ENCODE data around the gene DIP2C. TPM values are rescaled to one million over a fixed set of nuclear protein-coding genes. Genes with fewer than 3 reads are reported as not detected.

The DIP2C gene
- polyA plus RNA-seq, 3 donors, result 0.11 TPM; not detected in 2

DNA sequence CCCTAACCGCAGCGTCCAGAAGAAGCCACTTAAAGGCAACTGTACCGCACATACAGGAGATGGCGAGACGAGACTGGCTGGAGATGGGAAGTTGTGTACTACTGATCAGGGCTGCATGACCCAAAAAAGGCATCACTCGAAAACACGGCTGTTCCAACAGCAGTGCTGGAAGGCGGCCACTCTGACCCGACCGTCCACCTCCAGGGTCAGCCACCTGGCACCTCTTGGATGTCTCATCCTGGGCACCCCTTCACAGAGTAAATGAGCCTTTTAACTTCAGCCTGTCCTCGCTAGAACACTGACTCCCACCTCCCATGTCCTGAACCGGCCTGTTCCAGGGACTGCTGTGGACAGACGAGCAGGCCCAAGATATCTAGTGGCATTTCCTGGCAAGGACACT lies 180.7 kb downstream of the DIP2C start:
- Histone ChIP-seq H3K79me2 (ENCODE audit: insufficient read depth, low read length) (no peaks in the 10 kb centered on the region), H3K27me3 (ENCODE audit: control insufficient read depth in 2 of 2, insufficient read depth in 2 of 2, low read length in 2 of 2) (peaks cover 0 to 5% of the 10 kb centered on the region in 2 donors), H4K20me1 (ENCODE audit: insufficient read depth, low read length) (no peaks in the 10 kb centered on the region), H3K4me3 (replicated peaks in 1 of 3; ENCODE audit: low read depth in 2 of 3, low read length in 3 of 3) (no peak overlapping the region), H3K4me2 (replicated peaks; ENCODE audit: extremely low read depth, low read length, poor library complexity, severe bottlenecking) (no peak overlapping the region), H3K9ac (ENCODE audit: insufficient read depth, low read length, poor library complexity, severe bottlenecking) (no peak overlapping the region), H2AFZ (ENCODE audit: insufficient read depth, low read depth, low read length, poor library complexity, severe bottlenecking) (no peak overlapping the region), H3K27ac (ENCODE audit: low read depth in 1 of 2, low read length in 2 of 2) (no peak overlapping the region), H3K9me3 (replicated peaks in 1 of 2; ENCODE audit: control insufficient read depth in 1 of 2, insufficient read depth in 1 of 2, low read length in 2 of 2) (no peaks in the 10 kb centered on the region), H3K4me1 (ENCODE audit: control insufficient read depth in 1 of 2, insufficient read depth in 2 of 2, low read length in 2 of 2) (no peaks in the 10 kb centered on the region), H3K36me3 (replicated peaks in 1 of 2; ENCODE audit: control insufficient read depth in 1 of 2, insufficient read depth in 2 of 2, low read length in 2 of 2) (no peaks in the 10 kb centered on the region)
- DNase-seq, result no peak
- H3K4me1 Mint-ChIP-seq, result peaks cover 3% of the 10 kb centered on the region
- H3K9me3 Mint-ChIP-seq, result no peaks in the 10 kb centered on the region
- no peaks in the 10 kb centered on the region for H3K36me3 Mint-ChIP-seq
- no peak for TF ChIP-seq CTCF (IDR thresholded peaks at IDR 0.05)
- H3K4me3 Mint-ChIP-seq, result no peak overlapping the region
- H3K27ac Mint-ChIP-seq, result no peak overlapping the region
- WGBS (ENCODE audit: insufficient coverage), result 83% methylated on average over 10 of the region's 13 CpGs
- peaks cover 8 to 15% (median 9%) of the 10 kb centered on the region in 3 donors for H3K27me3 Mint-ChIP-seq (ENCODE audit: low read depth in 3 of 3)
- intact Hi-C loops (cut with micrococcal nuclease), result no loop called here

- intact Hi-C loops (cut with micrococcal nuclease), result no loop called here
- no peak for TF ChIP-seq CTCF (IDR thresholded peaks at IDR 0.05)
- Mint-ChIP-seq H3K4me3 (no peak overlapping the region), H3K27me3 (ENCODE audit: low read depth in 3 of 3) (peaks cover 9 to 14% (median 9%) of the 10 kb centered on the region in 3 donors), H3K27ac (no peak overlapping the region), H3K9me3 (no peaks in the 10 kb centered on the region), H3K4me1 (peaks cover 3% of the 10 kb centered on the region), H3K36me3 (no peaks in the 10 kb centered on the region)
- no peak overlapping the region for H3K27ac ChIP-seq (ENCODE audit: low read depth in 1 of 2, low read length in 2 of 2)
- no peak for DNase-seq
- WGBS (ENCODE audit: insufficient coverage), result 59% methylated on average over 9 of the region's 12 CpGs
- H3K27me3 ChIP-seq (ENCODE audit: control insufficient read depth in 2 of 2, insufficient read depth in 2 of 2, low read length in 2 of 2), result peaks cover 0 to 5% of the 10 kb centered on the region in 2 donors
- H3K9me3 ChIP-seq (replicated peaks in 1 of 2; ENCODE audit: control insufficient read depth in 1 of 2, insufficient read depth in 1 of 2, low read length in 2 of 2), result no peaks in the 10 kb centered on the region
- no peaks in the 10 kb centered on the region for H3K79me2 ChIP-seq (ENCODE audit: insufficient read depth, low read length)
- H3K36me3 ChIP-seq (replicated peaks in 1 of 2; ENCODE audit: control insufficient read depth in 1 of 2, insufficient read depth in 2 of 2, low read length in 2 of 2), result no peaks in the 10 kb centered on the region
- H2AFZ ChIP-seq (ENCODE audit: insufficient read depth, low read depth, low read length, poor library complexity, severe bottlenecking), result no peak overlapping the region
- H3K9ac ChIP-seq (ENCODE audit: insufficient read depth, low read length, poor library complexity, severe bottlenecking), result no peak overlapping the region
- no peak overlapping the region for H3K4me2 ChIP-seq (replicated peaks; ENCODE audit: extremely low read depth, low read length, poor library complexity, severe bottlenecking)
- no peaks in the 10 kb centered on the region for H4K20me1 ChIP-seq (ENCODE audit: insufficient read depth, low read length)
- no peak overlapping the region for H3K4me3 ChIP-seq (replicated peaks in 1 of 3; ENCODE audit: low read depth in 2 of 3, low read length in 3 of 3)
- no peaks in the 10 kb centered on the region for H3K4me1 ChIP-seq (ENCODE audit: control insufficient read depth in 1 of 2, insufficient read depth in 2 of 2, low read length in 2 of 2)
Observed at GRCh38 chr10:507908-508444, 181.5 kb downstream of the DIP2C start.

All from CD14-positive monocyte (primary cell).